AG10803 (cell line): ENCODE measurements around the gene RAB11A.

Experiments used
- DNase-seq: peaks from one replicate; pipeline ENCODE4 v3.0.0; 2010; ENCODE audit warnings: low read depth
- H3K4me3 ChIP-seq: 2 replicates; pipeline ENCODE4 v1.5.1; 2011; ENCODE audit warnings: mild to moderate bottlenecking, low read length, control low read depth
- CTCF ChIP-seq: conservative IDR thresholded peaks from 2 replicates; pipeline ENCODE4 v1.5.1; 2011; ENCODE audit warnings: mild to moderate bottlenecking, low read length, control low read depth, inconsistent platforms

RAB11A gene

GRCh38 chr15:65902373-65902772 is 33.1 kb downstream of the RAB11A start:
- TF ChIP-seq CTCF = no peak
- no peak for DNase-seq

GRCh38 chr15:65903296-65904073 is 34.2 kb downstream of the RAB11A start:
- peak; percentile 12 for DNase-seq
- H3K4me3 ChIP-seq = no peak overlapping the region

More at GRCh38 chr15:65902373-65902772, 33.1 kb downstream of the RAB11A start:
- no peak overlapping the region for H3K4me3 ChIP-seq

GRCh38 chr15:65904301-65904700 is 35.0 kb downstream of the RAB11A start:
- H3K4me3 ChIP-seq = no peak overlapping the region
- no peak for DNase-seq
- TF ChIP-seq CTCF = no peak

More at GRCh38 chr15:65903296-65904073, 34.2 kb downstream of the RAB11A start:
- no peak for TF ChIP-seq CTCF

GRCh38 chr15:65906396-65906795 is 37.1 kb downstream of the RAB11A start:
- no peak for DNase-seq
- no peak for TF ChIP-seq CTCF
- no peak overlapping the region for H3K4me3 ChIP-seq

GRCh38 chr15:65907661-65908060 is 38.4 kb downstream of the RAB11A start:
- no peak for TF ChIP-seq CTCF
- DNase-seq = no peak
- no peak overlapping the region for H3K4me3 ChIP-seq

- no peak for DNase-seq
- H3K4me3 ChIP-seq = no peak overlapping the region
- TF ChIP-seq CTCF = no peak
Measured at GRCh38 chr15:65908876-65909275, 39.6 kb downstream of the RAB11A start.

GRCh38 chr15:65909831-65910230 is 40.5 kb downstream of the RAB11A start:
- TF ChIP-seq CTCF = no peak
- no peak for DNase-seq
- H3K4me3 ChIP-seq = no peak overlapping the region
